ENCODE measurements around the gene PCP2.

PCP2 gene

GRCh38 chr19:7622933-7623685 is 10.4 kb downstream of the PCP2 start:
- H3K4me3 ChIP-seq (ENCODE audit: low read depth, low read length), result no peak overlapping the region
- no peak for TF ChIP-seq CTCF (IDR thresholded peaks at IDR 0.05; ENCODE audit: borderline replicate concordance, insufficient read depth, low read depth, low read length)

GRCh38 chr19:7620442-7621412 is 12.8 kb downstream of the PCP2 start:
- TF ChIP-seq CTCF (IDR thresholded peaks at IDR 0.05; ENCODE audit: borderline replicate concordance, insufficient read depth, low read depth, low read length), result no peak
- no peak overlapping the region for H3K4me3 ChIP-seq (ENCODE audit: low read depth, low read length)

DNA sequence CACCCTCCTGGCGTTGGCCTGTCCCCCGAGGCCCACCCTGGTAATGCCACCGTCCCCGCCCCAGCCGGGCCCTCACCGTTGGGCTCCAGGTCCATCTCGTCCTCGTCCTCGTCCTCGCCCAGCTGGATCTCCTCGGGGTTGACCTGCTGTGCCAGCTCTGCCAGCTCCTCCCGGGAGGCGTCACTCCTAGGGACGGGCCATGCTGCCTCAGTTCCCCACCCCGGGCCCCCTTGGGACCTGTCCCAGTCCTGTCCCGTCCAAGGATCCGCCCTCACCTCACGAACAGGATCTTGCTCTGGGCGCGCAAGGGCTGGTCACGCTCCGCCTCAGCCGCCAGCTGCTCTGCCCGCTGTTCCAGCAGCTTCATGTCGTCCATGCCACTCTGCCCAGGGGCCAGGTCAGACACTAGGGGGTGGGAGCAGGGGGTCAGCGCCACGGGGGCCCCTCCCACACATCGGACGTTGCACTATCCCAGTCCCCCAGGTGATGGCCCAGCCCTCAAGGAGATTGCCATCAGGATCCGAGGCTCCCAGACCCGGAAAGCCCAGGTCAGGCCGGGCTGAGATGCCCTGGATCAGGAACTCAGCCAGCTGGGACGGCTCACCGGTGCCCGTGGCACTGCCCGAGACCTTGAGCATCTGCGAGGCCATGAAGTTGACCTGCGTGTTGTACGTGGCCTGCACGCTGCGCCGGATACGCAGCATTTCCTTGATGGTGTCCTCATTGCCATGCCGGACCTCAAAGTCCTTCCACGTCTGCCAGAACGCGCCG is 13.7 kb downstream of the PCP2 start:
- H3K4me3 ChIP-seq (ENCODE audit: low read depth, low read length), result no peak overlapping the region
- no peak for TF ChIP-seq CTCF (IDR thresholded peaks at IDR 0.05; ENCODE audit: borderline replicate concordance, insufficient read depth, low read depth, low read length)

DNA sequence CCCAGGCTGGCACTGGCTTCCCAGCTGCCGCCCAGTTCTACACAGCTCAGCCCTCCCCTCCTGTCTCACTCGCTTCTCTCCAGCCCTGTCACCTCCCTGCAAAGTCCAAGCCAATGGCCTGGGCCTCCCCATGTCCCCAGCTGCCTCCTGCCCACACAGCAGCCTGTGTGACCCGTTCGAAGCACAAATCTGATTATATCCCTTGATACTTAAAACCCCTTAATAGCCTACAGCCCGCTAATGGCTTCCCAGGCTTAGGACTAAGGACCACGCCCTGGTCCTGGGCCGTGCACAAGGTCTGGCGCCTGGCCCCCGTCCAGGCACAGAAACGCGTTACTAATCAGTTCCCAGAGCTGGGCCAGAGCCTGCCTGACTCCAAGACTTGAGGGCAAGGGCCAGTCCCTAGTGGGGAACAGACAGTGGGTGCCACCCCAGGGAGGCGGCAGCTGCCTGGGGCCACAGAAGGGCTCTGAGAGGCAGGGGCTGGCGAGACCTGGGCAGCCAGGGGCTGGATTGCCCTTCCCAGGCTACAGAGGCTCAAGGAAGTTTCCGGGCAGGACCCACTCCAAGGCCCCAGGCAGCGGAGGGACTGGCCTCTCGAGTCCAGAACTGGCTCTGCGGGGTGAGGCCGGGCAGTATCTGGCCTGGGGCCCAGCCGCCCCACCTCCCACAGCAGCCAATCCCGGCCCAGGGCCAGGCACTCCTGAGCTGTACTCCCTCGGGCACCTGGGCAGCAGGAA is 14.6 kb downstream of the PCP2 start:
- H3K4me3 ChIP-seq (ENCODE audit: low read depth, low read length), result no peak overlapping the region
- TF ChIP-seq CTCF (IDR thresholded peaks at IDR 0.05; ENCODE audit: borderline replicate concordance, insufficient read depth, low read depth, low read length), result no peak

DNA sequence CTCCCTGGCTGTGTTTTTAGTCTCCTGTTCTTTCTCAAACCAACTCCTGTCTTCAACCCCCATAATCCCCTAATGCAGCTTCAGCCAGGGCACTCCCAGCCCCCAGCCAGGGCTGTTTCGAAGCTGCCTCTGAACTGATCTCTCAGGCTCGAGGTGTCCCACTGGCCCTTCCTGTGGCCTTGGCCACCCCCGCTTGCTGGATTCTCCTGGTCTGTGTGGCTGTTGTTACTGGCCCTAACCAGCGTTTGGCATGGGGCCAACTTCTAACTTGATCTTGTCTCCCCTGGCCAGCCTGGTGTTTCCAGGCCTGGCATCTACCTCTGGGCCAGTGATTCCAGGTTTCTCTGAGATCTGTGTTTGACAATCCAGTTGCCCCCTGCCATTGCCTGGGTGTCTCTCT is 15.2 kb downstream of the PCP2 start:
- no peak for TF ChIP-seq CTCF (IDR thresholded peaks at IDR 0.05; ENCODE audit: borderline replicate concordance, insufficient read depth, low read depth, low read length)
- no peak overlapping the region for H3K4me3 ChIP-seq (ENCODE audit: low read depth, low read length)

- no peak overlapping the region for H3K4me3 ChIP-seq (ENCODE audit: low read depth, low read length)
- no peak for TF ChIP-seq CTCF (IDR thresholded peaks at IDR 0.05; ENCODE audit: borderline replicate concordance, insufficient read depth, low read depth, low read length)
Observed at GRCh38 chr19:7617735-7618134, 15.8 kb downstream of the PCP2 start.
